ENCODE results near the gene ADAT3. TPM values are rescaled to one million over a fixed set of nuclear protein-coding genes. Genes with fewer than 3 reads are reported as not detected.

The ADAT3 gene
- total RNA-seq, 3 donors from 2014 or later (not counting 1 experiment from before 2014, with no cell fraction given): 13.0 to 20.9 (median 13.1) TPM

- intact Hi-C loops (cut with micrococcal nuclease): no loop called here
- no peak overlapping the region for H3K4me3 Mint-ChIP-seq
- peaks cover 5 to 27% of the 10 kb centered on the region in 2 donors for H3K4me1 Mint-ChIP-seq
- WGBS (ENCODE audit: insufficient coverage): 87% methylated on average over 51 of the region's 51 CpGs
- Histone ChIP-seq H3K9me3 (ENCODE audit: control insufficient read depth, insufficient read depth, low read length) (no peaks in the 10 kb centered on the region), H3K27me3 (ENCODE audit: control insufficient read depth, insufficient read depth, low read length) (no peaks in the 10 kb centered on the region), H3K27ac (ENCODE audit: low read length) (no peak overlapping the region), H3K36me3 (ENCODE audit: control insufficient read depth, insufficient read depth, low read length) (peaks cover 23% of the 10 kb centered on the region), H3K4me3 (ENCODE audit: low read length) (no peak overlapping the region), H3K4me1 (ENCODE audit: control insufficient read depth, insufficient read depth, low read length) (peaks cover 13% of the 10 kb centered on the region)
- no peaks in the 10 kb centered on the region for H3K27me3 Mint-ChIP-seq (ENCODE audit: low read depth in 2 of 2)
- peak overlapping the region in 1 of 2 donors; percentile 54 for H3K27ac Mint-ChIP-seq
- no peaks in the 10 kb centered on the region for H3K9me3 Mint-ChIP-seq
- ATAC-seq (no peak), DNase-seq (no peak)
- TF ChIP-seq CTCF (IDR thresholded peaks at IDR 0.05): no peak
- no peaks in the 10 kb centered on the region for H3K36me3 Mint-ChIP-seq
Measured at GRCh38 chr19:1955171-1956121, 50.2 kb downstream of the ADAT3 start.

GRCh38 chr19:1956122-1956494 lies 50.9 kb downstream of the ADAT3 start:
- peak overlapping the region in 1 of 2 donors; percentile 54 for H3K27ac Mint-ChIP-seq

GRCh38 chr19:1956868-1957492 lies 51.8 kb downstream of the ADAT3 start:
- peak overlapping the region in 1 of 2 donors; percentile 54 for H3K27ac Mint-ChIP-seq
- H3K4me1 Mint-ChIP-seq: peaks cover 11 to 40% of the 10 kb centered on the region in 2 donors

More at GRCh38 chr19:1956122-1956494, 50.9 kb downstream of the ADAT3 start:
- Histone ChIP-seq H3K4me1 (ENCODE audit: control insufficient read depth, insufficient read depth, low read length) (peaks cover 18% of the 10 kb centered on the region), H3K27ac (ENCODE audit: low read length) (no peak overlapping the region), H3K4me3 (ENCODE audit: low read length) (no peak overlapping the region), H3K27me3 (ENCODE audit: control insufficient read depth, insufficient read depth, low read length) (no peaks in the 10 kb centered on the region), H3K9me3 (ENCODE audit: control insufficient read depth, insufficient read depth, low read length) (no peaks in the 10 kb centered on the region), H3K36me3 (ENCODE audit: control insufficient read depth, insufficient read depth, low read length) (peaks cover 23% of the 10 kb centered on the region)
- no peak for TF ChIP-seq CTCF (IDR thresholded peaks at IDR 0.05)
- DNase-seq: no peak
- no peak for ATAC-seq
- Mint-ChIP-seq H3K27me3 (ENCODE audit: low read depth in 2 of 2) (no peaks in the 10 kb centered on the region), H3K9me3 (no peaks in the 10 kb centered on the region), H3K4me3 (no peak overlapping the region), H3K36me3 (no peaks in the 10 kb centered on the region), H3K4me1 (peaks cover 5 to 32% of the 10 kb centered on the region in 2 donors)
- 95% methylated on average over 12 of the region's 12 CpGs for WGBS (ENCODE audit: insufficient coverage)
- intact Hi-C loops (cut with micrococcal nuclease): no loop called here

More at GRCh38 chr19:1956868-1957492, 51.8 kb downstream of the ADAT3 start:
- intact Hi-C loops (cut with micrococcal nuclease): no loop called here
- no peak for TF ChIP-seq CTCF (IDR thresholded peaks at IDR 0.05)
- no peaks in the 10 kb centered on the region for H3K9me3 Mint-ChIP-seq
- no peaks in the 10 kb centered on the region for H3K36me3 Mint-ChIP-seq
- Histone ChIP-seq H3K27ac (ENCODE audit: low read length) (no peak overlapping the region), H3K4me3 (ENCODE audit: low read length) (no peak overlapping the region), H3K36me3 (ENCODE audit: control insufficient read depth, insufficient read depth, low read length) (peaks cover 21% of the 10 kb centered on the region), H3K9me3 (ENCODE audit: control insufficient read depth, insufficient read depth, low read length) (no peaks in the 10 kb centered on the region), H3K4me1 (ENCODE audit: control insufficient read depth, insufficient read depth, low read length) (peaks cover 26% of the 10 kb centered on the region), H3K27me3 (ENCODE audit: control insufficient read depth, insufficient read depth, low read length) (no peaks in the 10 kb centered on the region)
- DNase-seq: no peak
- WGBS (ENCODE audit: insufficient coverage): 92% methylated on average over 28 of the region's 28 CpGs
- H3K4me3 Mint-ChIP-seq: no peak overlapping the region
- no peaks in the 10 kb centered on the region for H3K27me3 Mint-ChIP-seq (ENCODE audit: low read depth in 2 of 2)
- ATAC-seq: no peak
